Inflammatory macrophage (primary cell): ENCODE data around the gene IER3.

Experiments used
- DNase-seq, 2 donors: peaks; one replicate each; pipeline ENCODE4 v3.0.0-alpha.2; 2020 to 2022

The IER3 gene

GRCh38 chr6:30747902-30748769 is 3.8 kb upstream of the IER3 start:
- DNase-seq = no peak

- DNase-seq = no peak
Measured at GRCh38 chr6:30747300-30747687, 2.9 kb upstream of the IER3 start.

GRCh38 chr6:30743099-30744053 is 971 bp downstream of the IER3 start:
- peak; percentile 29 to 32 for DNase-seq

GRCh38 chr6:30742316-30743098 is 1.8 kb downstream of the IER3 start, which contains the start of gene FLOT1:
Gene FLOT1, minus strand, starts transcription at chr6:30742687. Its CDS starts 498 bp downstream, at chr6:30742189.
- DNase-seq = peak; percentile 94 to 98

- DNase-seq = no peak
Measured at GRCh38 chr6:30741789-30742315, 2.5 kb downstream of the IER3 start.

GRCh38 chr6:30741063-30741779 is 3.1 kb downstream of the IER3 start:
- peak in 1 of 2 donors; percentile 22 for DNase-seq

GRCh38 chr6:30740540-30740870 is 3.8 kb downstream of the IER3 start:
- DNase-seq = no peak

GRCh38 chr6:30738532-30738931 is 5.8 kb downstream of the IER3 start:
- DNase-seq = no peak

GRCh38 chr6:30735668-30736314 is 8.6 kb downstream of the IER3 start:
- no peak for DNase-seq

- no peak for DNase-seq
Measured at GRCh38 chr6:30732237-30732943, 12.0 kb downstream of the IER3 start.

- DNase-seq = peak; percentile 54 to 77
Measured at GRCh38 chr6:30730601-30731435, 13.5 kb downstream of the IER3 start.

GRCh38 chr6:30727920-30728553 is 16.3 kb downstream of the IER3 start:
- DNase-seq = no peak

- DNase-seq = no peak
Measured at GRCh38 chr6:30726506-30727413, 17.6 kb downstream of the IER3 start.

- DNase-seq = no peak
Measured at GRCh38 chr6:30725713-30726505, 18.4 kb downstream of the IER3 start.

- DNase-seq = peak; percentile 52 to 70
Measured at GRCh38 chr6:30724906-30725667, 19.3 kb downstream of the IER3 start.
